Skin of body (tissue), 2 donors: ENCODE measurements around the gene IP6K2. TPM values are rescaled to one million over a fixed set of nuclear protein-coding genes. Genes with fewer than 3 reads are reported as not detected.

Experiments used
- DNase-seq: peaks from one replicate; lab custom pipeline; 2025; lab: John Stamatoyannopoulos, UW
- total RNA-seq: library from RNA; depleted of rRNA; stranded (reverse); fragments of >200 nt; gene quantifications from one replicate; pipeline ENCODE4 v1.2.3, GENCODE V29; 2014

IP6K2 gene
- total RNA-seq, 1 donor from 2014 or later = 67.0 TPM

- DNase-seq = no peak
Observed at GRCh38 chr3:48689384-48689783, 27.6 kb downstream of the IP6K2 start.

- DNase-seq = no peak
Observed at GRCh38 chr3:48688737-48689075, 28.3 kb downstream of the IP6K2 start.

- no peak for DNase-seq
Observed at GRCh38 chr3:48688032-48688736, 28.8 kb downstream of the IP6K2 start.

- no peak for DNase-seq
Observed at GRCh38 chr3:48687220-48687678, 29.8 kb downstream of the IP6K2 start.

- DNase-seq = no peak
Observed at GRCh38 chr3:48686538-48687219, 30.3 kb downstream of the IP6K2 start.

GRCh38 chr3:48685603-48686511, 31.2 kb downstream of the IP6K2 start, which contains the start of gene NCKIPSD:
Gene NCKIPSD, minus strand, starts transcription at chr3:48685915. Its CDS starts 108 bp downstream, at chr3:48685807.
- peak; percentile 70 for DNase-seq

- no peak for DNase-seq
Observed at GRCh38 chr3:48685293-48685602, 31.8 kb downstream of the IP6K2 start.

GRCh38 chr3:48684480-48685143, 32.4 kb downstream of the IP6K2 start:
- DNase-seq = no peak

- no peak for DNase-seq
Observed at GRCh38 chr3:48684054-48684349, 33.0 kb downstream of the IP6K2 start.

- no peak for DNase-seq
Observed at GRCh38 chr3:48682786-48683185, 34.2 kb downstream of the IP6K2 start.

- DNase-seq = no peak
Observed at GRCh38 chr3:48681974-48682610, 34.9 kb downstream of the IP6K2 start.

GRCh38 chr3:48681541-48681880, 35.5 kb downstream of the IP6K2 start:
- DNase-seq = no peak

- DNase-seq = no peak
Observed at GRCh38 chr3:48680811-48681540, 36.0 kb downstream of the IP6K2 start.

- DNase-seq = no peak
Observed at GRCh38 chr3:48679411-48680391, 37.3 kb downstream of the IP6K2 start.

GRCh38 chr3:48678566-48679380, 38.2 kb downstream of the IP6K2 start:
- no peak for DNase-seq

GRCh38 chr3:48678056-48678455, 39.0 kb downstream of the IP6K2 start:
- DNase-seq = no peak

GRCh38 chr3:48674505-48674904, 42.5 kb downstream of the IP6K2 start:
- DNase-seq = no peak

- no peak for DNase-seq
Observed at GRCh38 chr3:48672522-48672921, 44.5 kb downstream of the IP6K2 start.

- DNase-seq = no peak
Observed at GRCh38 chr3:48664929-48665328, 52.1 kb downstream of the IP6K2 start.
